PC-9 (cell line): ENCODE results near the gene RNU7-1. TPM values are rescaled to one million over a fixed set of nuclear protein-coding genes. Genes with fewer than 3 reads are reported as not detected.

Source experiments
- BruUV-seq: library from RNA; stranded (reverse); fragments of 400-500 nt; replicated peaks from 2 replicates; lab custom pipeline; 2021; lab: Mats Ljungman, UMichigan
- CTCF ChIA-PET: fragments of 300-600 bp; sonication (Branson Sonifier 250); formaldehyde crosslinking; loops from one replicate; lab custom pipeline; 2022; ENCODE audit warnings: antibody characterized with exemption; lab: Charles Lee
- POLR2A ChIA-PET: fragments of 300-600 bp; sonication (Branson Sonifier 250); formaldehyde crosslinking; loops from one replicate; lab custom pipeline; 2022; ENCODE audit warnings: antibody characterized with exemption; ENCODE audit not compliant: unreplicated experiment; lab: Charles Lee
- DNase-seq, 2 experiments: peaks; one replicate each; pipeline versions ENCODE4 v3.0.0 to v3.0.0-alpha.2; 2015 to 2022; ENCODE audit warnings: mixed read lengths in 1 of 2
- H2AFZ ChIP-seq: fragments of 200-600 bp; sonication (generic); 2 replicates; pipeline ENCODE4 v1.8.1; 2017; ENCODE audit warnings: antibody characterized with exemption
- H3F3A ChIP-seq: fragments of 200-600 bp; sonication (generic); 2 replicates; pipeline ENCODE4 v1.8.1; 2017; ENCODE audit warnings: antibody characterized with exemption, mild to moderate bottlenecking, low read depth; ENCODE audit not compliant: insufficient read depth
- H3K27ac ChIP-seq: fragments of 200-600 bp; sonication (generic); 2 replicates; pipeline ENCODE4 v1.6.1; 2016; ENCODE audit warnings: mixed run types
- H3K27me3 ChIP-seq: fragments of 200-600 bp; sonication (generic); 2 replicates; pipeline ENCODE4 v1.6.1; 2016; ENCODE audit warnings: low read depth, mixed run types; ENCODE audit not compliant: insufficient read depth
- H3K36me3 ChIP-seq: fragments of 200-600 bp; sonication (generic); 2 replicates; pipeline ENCODE4 v1.6.1; 2016; ENCODE audit warnings: low read depth, mixed run types
- H3K4me1 ChIP-seq: fragments of 200-600 bp; sonication (generic); replicated peaks from 2 replicates; pipeline ENCODE4 v1.6.1; 2016; ENCODE audit warnings: mixed run types; ENCODE audit not compliant: insufficient read depth
- H3K4me2 ChIP-seq: fragments of 200-600 bp; sonication (generic); 2 replicates; pipeline ENCODE4 v1.6.1; 2017; ENCODE audit warnings: mixed run types
- H3K4me3 ChIP-seq: fragments of 200-600 bp; sonication (generic); 2 replicates; pipeline ENCODE4 v1.6.1; 2016; ENCODE audit warnings: mixed run types
- H3K79me2 ChIP-seq: fragments of 200-600 bp; sonication (generic); 2 replicates; pipeline ENCODE4 v1.6.1; 2017; ENCODE audit warnings: low read depth, mixed run types
- H3K9me2 ChIP-seq: fragments of 200-600 bp; sonication (generic); 2 replicates; pipeline ENCODE4 v1.8.1; 2017; ENCODE audit warnings: mild to moderate bottlenecking; ENCODE audit not compliant: insufficient read depth
- H3K9me3 ChIP-seq: fragments of 200-600 bp; sonication (generic); 2 replicates; pipeline ENCODE4 v1.8.1; 2016; ENCODE audit warnings: low read depth; ENCODE audit not compliant: insufficient read depth
- H4K20me1 ChIP-seq: fragments of 200-600 bp; sonication (generic); 2 replicates; pipeline ENCODE4 v1.8.1; 2017; ENCODE audit not compliant: insufficient read depth
- CTCF ChIP-seq: fragments of 200-600 bp; sonication (generic); conservative IDR thresholded peaks from 2 replicates; pipeline ENCODE4 v1.6.1; 2017; ENCODE audit warnings: mixed run types, antibody characterized with exemption, mild to moderate bottlenecking, moderate library complexity
- EZH2 ChIP-seq: fragments of 200-600 bp; sonication (generic); IDR thresholded peaks from 2 replicates; pipeline ENCODE4 v1.8.0; 2017; ENCODE audit warnings: antibody characterized with exemption, low read depth
- intact Hi-C: fragments of 100-400 bp; cut with micrococcal nuclease; formaldehyde crosslinking; loops from one replicate; pipeline ENCODE4 v1.10.0; 2022; ENCODE audit not compliant: unreplicated experiment
- total RNA-seq: library from RNA; stranded (reverse); gene quantifications from 2 replicates; pipeline ENCODE4 v1.2.3, GENCODE V29; 2021

Gene RNU7-1
- total RNA-seq, 1 experiment from 2014 or later, result not detected

GRCh38 chr12:6979453-6979852 is 35.8 kb downstream of the RNU7-1 start:
- intact Hi-C loops, result no loop called here
- no peak for DNase-seq
- no peak overlapping the region for H2AFZ ChIP-seq
- no peaks in the 10 kb centered on the region for H4K20me1 ChIP-seq
- no peak overlapping the region for H3K4me2 ChIP-seq
- no TSS peak for BruUV-seq
- ChIA-PET POLR2A (no interaction called here), CTCF (no interaction called here)
- H3F3A ChIP-seq, result peaks cover 74% of the 10 kb centered on the region
- H3K79me2 ChIP-seq, result no peaks in the 10 kb centered on the region
- H3K4me3 ChIP-seq, result no peak overlapping the region
- peaks cover 39% of the 10 kb centered on the region for H3K36me3 ChIP-seq
- H3K27me3 ChIP-seq, result no peaks in the 10 kb centered on the region
- peaks cover 13% of the 10 kb centered on the region for H3K4me1 ChIP-seq
- no peak for TF ChIP-seq EZH2
- no peak overlapping the region for H3K27ac ChIP-seq
- H3K9me2 ChIP-seq, result no peaks in the 10 kb centered on the region
- no peaks in the 10 kb centered on the region for H3K9me3 ChIP-seq

- Histone ChIP-seq H4K20me1 (no peaks in the 10 kb centered on the region), H2AFZ (no peak overlapping the region), H3F3A (peaks cover 68% of the 10 kb centered on the region), H3K9me2 (no peaks in the 10 kb centered on the region), H3K27ac (no peak overlapping the region), H3K4me1 (peaks cover 9% of the 10 kb centered on the region), H3K4me3 (no peak overlapping the region), H3K9me3 (no peaks in the 10 kb centered on the region), H3K79me2 (no peaks in the 10 kb centered on the region), H3K27me3 (no peaks in the 10 kb centered on the region), H3K4me2 (no peak overlapping the region), H3K36me3 (peaks cover 33% of the 10 kb centered on the region)
- DNase-seq, result no peak
- TF ChIP-seq CTCF (no peak), EZH2 (no peak)
- CTCF ChIA-PET, result no interaction called here
- POLR2A ChIA-PET, result interaction anchor here (0.6 kb wide), 1 partner anchor 34 kb away, joined by 5 read pairs; no protein-coding TSS in a partner anchor
- intact Hi-C loops, result no loop called here
- BruUV-seq, result no TSS peak
These were observed 36.5 kb downstream of the RNU7-1 start for GRCh38 chr12:6980075-6980474.

GRCh38 chr12:6980740-6981139 is 37.1 kb downstream of the RNU7-1 start:
- no peaks in the 10 kb centered on the region for H3K9me2 ChIP-seq
- no peak for DNase-seq
- no TSS peak for BruUV-seq

More at GRCh38 chr12:6980740-6981139, 37.1 kb downstream of the RNU7-1 start:
- peaks cover 2% of the 10 kb centered on the region for H3K4me1 ChIP-seq
- no peak overlapping the region for H3K4me3 ChIP-seq
- intact Hi-C loops, result no loop called here
- peaks cover 26% of the 10 kb centered on the region for H3K36me3 ChIP-seq
- no peak overlapping the region for H3K27ac ChIP-seq
- no peak for TF ChIP-seq CTCF
- no peak for TF ChIP-seq EZH2
- no peak overlapping the region for H3K4me2 ChIP-seq
- H3K9me3 ChIP-seq, result no peaks in the 10 kb centered on the region
- H2AFZ ChIP-seq, result no peak overlapping the region
- no peaks in the 10 kb centered on the region for H4K20me1 ChIP-seq
- no peaks in the 10 kb centered on the region for H3K79me2 ChIP-seq
- ChIA-PET POLR2A (interaction anchor here (0.7 kb wide), 1 partner anchor 221 kb away, joined by 3 read pairs; no protein-coding TSS in a partner anchor), CTCF (no interaction called here)
- no peaks in the 10 kb centered on the region for H3K27me3 ChIP-seq
- H3F3A ChIP-seq, result peaks cover 61% of the 10 kb centered on the region
